IPS-20b (cell line): ENCODE measurements around the gene AP2S1.
"Not testable (repeated sequence)": the region's sequence is repeated elsewhere in the genome, so short reads cannot be mapped to it uniquely, and the experiment has no call there.

Source experiments
- H3K27ac ChIP-seq: one replicate; pipeline ENCODE4 v1.5.1; 2013; ENCODE audit warnings: low read length
- H3K27me3 ChIP-seq: 2 replicates; pipeline ENCODE4 v1.6.1; 2013; ENCODE audit warnings: mild to moderate bottlenecking, low read length, inconsistent platforms; ENCODE audit not compliant: insufficient read depth
- H3K36me3 ChIP-seq: 2 replicates; pipeline ENCODE4 v1.6.1; 2013; ENCODE audit warnings: low read depth, mild to moderate bottlenecking, inconsistent platforms, low read length, moderate library complexity; ENCODE audit not compliant: insufficient read depth
- H3K4me1 ChIP-seq: 2 replicates; pipeline ENCODE4 v1.6.1; 2013; ENCODE audit warnings: mild to moderate bottlenecking, control low read depth, inconsistent platforms, low read length, moderate library complexity; ENCODE audit not compliant: insufficient read depth
- H3K4me3 ChIP-seq: 2 replicates; pipeline ENCODE4 v1.5.1; 2013; ENCODE audit warnings: mild to moderate bottlenecking, low read length, inconsistent platforms
- H3K9ac ChIP-seq: 2 replicates; pipeline ENCODE4 v1.6.1; 2013; ENCODE audit warnings: low read depth, mild to moderate bottlenecking, inconsistent platforms, low read length, moderate library complexity
- H3K9me3 ChIP-seq: 2 replicates; pipeline ENCODE4 v1.6.1; 2013; ENCODE audit warnings: mild to moderate bottlenecking, low read depth, low read length, inconsistent platforms; ENCODE audit not compliant: insufficient read depth

AP2S1 gene

DNA sequence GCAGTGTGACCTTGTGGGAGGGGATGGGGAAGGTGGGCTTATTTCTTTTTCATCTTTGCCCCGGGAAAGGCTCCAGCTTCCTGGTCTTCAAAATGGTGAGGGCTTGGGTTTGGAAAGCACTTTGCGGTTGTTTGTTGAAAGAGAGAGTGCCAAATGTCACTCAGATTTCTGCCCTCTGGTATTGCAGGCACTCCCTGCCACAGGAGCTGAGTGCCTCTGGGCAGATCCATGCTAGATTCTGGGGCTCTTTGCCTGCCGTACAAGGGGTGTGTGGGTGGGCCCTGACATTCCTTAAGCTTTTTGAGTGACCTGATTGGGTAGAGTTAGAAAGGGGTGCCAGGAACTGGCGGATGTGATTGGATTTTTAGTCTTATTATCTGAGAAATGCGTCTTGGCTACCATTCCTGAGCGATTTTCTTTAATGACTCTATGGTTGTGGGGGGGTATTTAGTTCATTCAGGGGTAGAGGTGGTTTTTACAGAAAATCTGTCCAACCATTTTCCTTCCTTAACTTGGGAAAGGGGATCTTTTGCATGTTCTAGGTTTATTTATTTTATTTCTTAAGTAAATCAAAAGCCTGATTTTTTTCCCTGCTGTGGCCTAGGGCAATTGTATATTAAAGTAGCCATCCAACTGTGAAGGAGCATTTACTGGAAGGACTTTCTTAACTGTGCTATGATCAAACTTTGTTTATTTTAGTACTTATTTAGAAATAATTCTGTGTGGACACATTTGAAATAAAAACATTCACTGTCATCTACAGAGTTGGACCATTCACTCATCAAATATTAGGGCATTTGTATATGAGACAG lies 13.4 kb upstream of the AP2S1 start:
- Histone ChIP-seq H3K4me3 (peak overlapping the region; percentile 92), H3K27me3 (no peaks in the 10 kb centered on the region), H3K27ac (peak overlapping the region; percentile 31), H3K9me3 (no peaks in the 10 kb centered on the region), H3K36me3 (no peaks in the 10 kb centered on the region), H3K9ac (peak overlapping the region; percentile 89; the same call in 1 of the 2 replicates), H3K4me1 (peaks cover 34% of the 10 kb centered on the region)

- H3K4me3 ChIP-seq: peak overlapping the region; percentile 92
- H3K27ac ChIP-seq: no peak overlapping the region
- no peaks in the 10 kb centered on the region for H3K27me3 ChIP-seq
- H3K36me3 ChIP-seq: no peaks in the 10 kb centered on the region
- peak overlapping the region; percentile 89; the same call in 1 of the 2 replicates for H3K9ac ChIP-seq
- H3K4me1 ChIP-seq: peaks cover 34% of the 10 kb centered on the region
- H3K9me3 ChIP-seq: no peaks in the 10 kb centered on the region
Observed at GRCh38 chr19:46862974-46863632, 12.5 kb upstream of the AP2S1 start.

- Histone ChIP-seq H3K4me1 (peaks cover 34% of the 10 kb centered on the region), H3K9ac (peak overlapping the region; percentile 89; the same call in 1 of the 2 replicates), H3K36me3 (no peaks in the 10 kb centered on the region), H3K27me3 (no peaks in the 10 kb centered on the region), H3K27ac (no peak overlapping the region), H3K4me3 (peak overlapping the region; percentile 92), H3K9me3 (no peaks in the 10 kb centered on the region)
Observed at GRCh38 chr19:46862503-46862834, 11.8 kb upstream of the AP2S1 start.

- Histone ChIP-seq H3K9ac (peak overlapping the region; percentile 89), H3K4me1 (peaks cover 30% of the 10 kb centered on the region), H3K27me3 (no peaks in the 10 kb centered on the region), H3K27ac (peak overlapping the region; percentile 4), H3K4me3 (peak overlapping the region; percentile 92), H3K36me3 (no peaks in the 10 kb centered on the region), H3K9me3 (no peaks in the 10 kb centered on the region)
Observed at GRCh38 chr19:46861691-46862502, 11.3 kb upstream of the AP2S1 start.

DNA sequence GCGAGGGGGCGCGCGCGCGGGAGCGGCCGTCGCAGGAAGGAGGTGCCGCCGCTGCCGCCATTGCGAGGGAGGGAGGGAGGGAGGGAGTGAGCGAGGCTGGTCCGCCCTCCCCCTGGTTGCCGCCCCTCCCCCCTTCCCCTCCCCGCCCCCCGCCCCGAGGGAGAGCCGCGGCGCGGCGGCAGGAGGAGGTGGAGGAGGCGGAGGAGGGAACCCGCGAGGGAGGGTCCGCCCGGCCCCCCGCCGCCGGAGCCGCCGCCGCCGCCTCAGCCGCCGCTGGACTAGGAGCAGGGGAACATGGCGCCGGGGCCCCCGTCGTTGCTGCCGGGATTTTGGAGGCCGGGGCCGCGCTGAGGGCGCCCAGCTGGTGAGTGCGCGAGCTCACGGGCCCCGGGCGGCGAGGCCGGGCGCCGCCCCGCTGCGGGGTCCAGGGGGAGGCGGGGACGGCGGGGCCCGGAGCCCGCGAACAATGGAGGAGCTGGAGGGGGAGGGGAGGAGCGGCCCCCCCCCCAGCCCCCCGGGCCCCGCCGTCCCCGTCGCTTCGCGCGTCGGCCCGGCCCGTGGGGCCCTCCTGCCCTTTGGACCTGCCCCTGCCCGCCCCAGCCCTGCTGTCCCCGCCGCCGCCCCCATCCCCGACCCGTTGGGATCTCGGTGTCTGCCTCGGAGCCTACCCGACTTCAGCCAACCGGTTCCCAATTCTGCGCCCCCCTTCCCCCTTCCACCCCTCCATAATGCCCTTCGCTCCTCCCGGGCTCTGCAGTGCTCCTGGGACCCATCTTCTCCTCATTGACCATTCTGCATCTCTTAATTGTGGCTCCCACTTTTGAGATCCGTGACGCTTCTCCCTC lies 10.4 kb upstream of the AP2S1 start, which contains the start of gene ARHGAP35:
ARHGAP35 (plus strand) TSS at position 152 of the 845 bp plus-strand sequence. CDS start 57,679 bp downstream, outside the sequence.
- no peaks in the 10 kb centered on the region for H3K36me3 ChIP-seq
- H3K27me3 ChIP-seq: no peaks in the 10 kb centered on the region
- peak within 1 kb of the TSS; percentile 92 for H3K4me3 ChIP-seq
- peak within 1 kb of the TSS; percentile 94 for H3K9ac ChIP-seq
- peak within 1 kb of the TSS; percentile 32 for H3K27ac ChIP-seq
- H3K9me3 ChIP-seq: no peaks in the 10 kb centered on the region
- H3K4me1 ChIP-seq: peaks cover 28% of the 10 kb centered on the region

- no peaks in the 10 kb centered on the region for H3K36me3 ChIP-seq
- peaks cover 5% of the 10 kb centered on the region; the same call in 1 of the 2 replicates for H3K27me3 ChIP-seq
- peak overlapping the region; percentile 83 for H3K4me3 ChIP-seq
- H3K4me1 ChIP-seq: peaks cover 27% of the 10 kb centered on the region
- H3K27ac ChIP-seq: peak overlapping the region; percentile 32
- H3K9me3 ChIP-seq: no peaks in the 10 kb centered on the region
- H3K9ac ChIP-seq: peak overlapping the region; percentile 94
Observed at GRCh38 chr19:46860125-46860845, 9.6 kb upstream of the AP2S1 start.

DNA sequence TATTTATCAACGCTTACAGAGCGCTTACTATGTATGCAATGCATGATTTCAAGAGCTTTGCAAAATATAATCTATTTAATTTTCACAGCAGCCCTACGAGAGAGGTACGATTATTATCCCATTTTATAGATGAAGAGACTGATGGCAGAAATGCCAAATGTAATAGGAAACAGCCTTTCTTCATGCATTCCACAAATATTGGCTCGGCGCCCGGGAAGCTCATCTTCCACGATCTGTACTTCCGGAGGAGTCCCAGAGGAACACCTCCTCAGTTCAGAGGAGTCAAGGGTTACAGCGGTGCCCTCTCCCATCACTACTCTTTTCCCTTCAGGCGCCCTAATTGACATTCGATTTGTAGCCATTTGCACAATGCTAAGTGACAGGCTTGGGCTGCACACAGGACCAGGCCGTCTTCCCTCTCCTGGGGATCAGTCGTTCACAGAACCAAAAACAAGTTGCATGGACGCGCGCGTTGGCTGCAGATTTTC lies 9.0 kb upstream of the AP2S1 start:
- peak overlapping the region; percentile 76; the same call in 1 of the 2 replicates for H3K9ac ChIP-seq
- peaks cover 22% of the 10 kb centered on the region for H3K4me1 ChIP-seq
- H3K36me3 ChIP-seq: no peaks in the 10 kb centered on the region
- peak overlapping the region; percentile 83 for H3K4me3 ChIP-seq
- H3K27ac ChIP-seq: peak overlapping the region; percentile 26
- H3K9me3 ChIP-seq: no peaks in the 10 kb centered on the region
- peaks cover 9% of the 10 kb centered on the region; the same call in 1 of the 2 replicates for H3K27me3 ChIP-seq

- H3K9me3 ChIP-seq: no peaks in the 10 kb centered on the region
- H3K36me3 ChIP-seq: no peaks in the 10 kb centered on the region
- peak overlapping the region; percentile 58 for H3K4me3 ChIP-seq
- H3K9ac ChIP-seq: peak overlapping the region; percentile 37; the same call in 1 of the 2 replicates
- H3K27ac ChIP-seq: no peak overlapping the region
- H3K27me3 ChIP-seq: peaks cover 9% of the 10 kb centered on the region; the same call in 1 of the 2 replicates
- H3K4me1 ChIP-seq: peaks cover 5% of the 10 kb centered on the region; the same call in 1 of the 2 replicates
Observed at GRCh38 chr19:46856062-46857022, 5.7 kb upstream of the AP2S1 start.

DNA sequence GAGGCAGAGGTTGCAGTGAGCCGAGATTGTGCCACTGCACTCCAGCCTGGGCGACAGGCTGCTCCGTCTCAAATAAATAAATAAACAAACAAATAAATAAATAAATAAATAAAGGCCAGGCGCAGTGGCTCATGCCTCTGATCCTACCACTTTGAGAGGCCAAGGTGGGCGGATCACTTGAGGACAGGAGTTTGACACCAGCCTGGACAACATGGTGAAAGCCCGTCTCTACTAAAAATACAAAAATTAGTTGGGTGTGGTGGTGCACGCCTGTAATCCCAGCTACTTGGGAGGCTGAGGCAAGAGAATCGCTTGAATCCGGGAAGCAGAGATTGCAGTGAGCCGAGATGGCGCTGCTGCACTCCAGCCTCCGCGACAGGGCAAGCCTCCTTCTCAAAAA lies 4.1 kb upstream of the AP2S1 start:
- not testable (repeated sequence) for H3K36me3 ChIP-seq, H3K9me3 ChIP-seq, H3K9ac ChIP-seq, H3K27ac ChIP-seq, H3K4me1 ChIP-seq, H3K27me3 ChIP-seq, H3K4me3 ChIP-seq
